Superior temporal gyrus (tissue), 1 donor: Measurements from ENCODE around the gene SPINK8.
A peak's percentile ranks its signal among the peaks of the same experiment; 100 is the strongest.
"Not testable (repeated sequence)": the region's sequence is repeated elsewhere in the genome, so short reads cannot be mapped to it uniquely, and the experiment has no call there.

Experiments used
- DNase-seq: peaks from one replicate; pipeline ENCODE4 v3.0.0-alpha.2; 2016; ENCODE audit errors: extremely low spot score

Gene SPINK8

GRCh38 chr3:48331706-48332435 lies 1.6 kb downstream of the SPINK8 start:
- DNase-seq, result not testable (repeated sequence)

- DNase-seq, result no peak
Observed at GRCh38 chr3:48320996-48321395, 12.5 kb downstream of the SPINK8 start.

GRCh38 chr3:48318713-48319468 lies 14.6 kb downstream of the SPINK8 start:
- DNase-seq, result no peak

- no peak for DNase-seq
Observed at GRCh38 chr3:48314542-48314941, 18.9 kb downstream of the SPINK8 start.

- no peak for DNase-seq
Observed at GRCh38 chr3:48306860-48307530, 26.5 kb downstream of the SPINK8 start.

GRCh38 chr3:48306290-48306689 lies 27.2 kb downstream of the SPINK8 start:
- DNase-seq, result no peak

GRCh38 chr3:48305396-48305795 lies 28.1 kb downstream of the SPINK8 start:
- no peak for DNase-seq

GRCh38 chr3:48303021-48303420 lies 30.4 kb downstream of the SPINK8 start:
- no peak for DNase-seq

- peak; percentile 18 for DNase-seq
Observed at GRCh38 chr3:48301800-48302166, 31.7 kb downstream of the SPINK8 start.

- peak; percentile 85 for DNase-seq
Observed at GRCh38 chr3:48301020-48301799, 32.3 kb downstream of the SPINK8 start, which contains the start of gene NME6. NME6 (minus strand) TSS chr3:48301367.

- no peak for DNase-seq
Observed at GRCh38 chr3:48299746-48300712, 33.4 kb downstream of the SPINK8 start.

GRCh38 chr3:48297111-48297810 lies 36.2 kb downstream of the SPINK8 start:
- no peak for DNase-seq

- DNase-seq, result no peak
Observed at GRCh38 chr3:48296699-48297098, 36.8 kb downstream of the SPINK8 start.

- no peak for DNase-seq
Observed at GRCh38 chr3:48294611-48295263, 38.7 kb downstream of the SPINK8 start.

- DNase-seq, result no peak
Observed at GRCh38 chr3:48289659-48290058, 43.8 kb downstream of the SPINK8 start.

- no peak for DNase-seq
Observed at GRCh38 chr3:48287034-48287433, 46.4 kb downstream of the SPINK8 start.

- no peak for DNase-seq
Observed at GRCh38 chr3:48286308-48286707, 47.2 kb downstream of the SPINK8 start.

- no peak for DNase-seq
Observed at GRCh38 chr3:48285675-48286074, 47.8 kb downstream of the SPINK8 start.

- DNase-seq, result no peak
Observed at GRCh38 chr3:48285132-48285531, 48.3 kb downstream of the SPINK8 start.

- no peak for DNase-seq
Observed at GRCh38 chr3:48280881-48281280, 52.6 kb downstream of the SPINK8 start.
